ENCODE measurements around the gene GPR137B. TPM values are rescaled to one million over a fixed set of nuclear protein-coding genes. Genes with fewer than 3 reads are reported as not detected.

Gene GPR137B
- total RNA-seq (ENCODE audit: low replicate concordance), result 6.5 and 19.0 TPM in 2 replicates

GRCh38 chr1:236142253-236143103 is at the start of gene GPR137B:
Gene GPR137B, plus strand, starts transcription at chr1:236142539. Its CDS starts 84 bp downstream, at chr1:236142623.

Other genes starting within 250 kb of the GPR137B start
- gene NID1, start 77.4 kb upstream of the GPR137B start, total RNA-seq (ENCODE audit: low replicate concordance), result 52.3 and 73.8 TPM in 2 replicates
- 0.45 and 1.9 TPM in 2 replicates for gene ERO1B, start 139.4 kb downstream of the GPR137B start, total RNA-seq (ENCODE audit: low replicate concordance)

Data from smooth muscle cell of the coronary artery (primary cell).